K562 (cell line): Measurements from ENCODE around the gene ZSWIM7.

Experiments used
- BDP1 ChIP-seq: IDR thresholded peaks from 3 replicates; pipeline ENCODE4 v1.6.1; 2011; ENCODE audit not compliant: insufficient read length, insufficient read depth
- CBX1 ChIP-seq: sonication (generic); IDR thresholded peaks from 2 replicates; pipeline ENCODE4 v1.6.1; 2016; ENCODE audit warnings: antibody characterized with exemption, low read depth, mild to moderate bottlenecking
- HCFC1 ChIP-seq: IDR thresholded peaks from 2 replicates; pipeline ENCODE4 v1.6.1; 2012; ENCODE audit warnings: low read depth, low read length, improper control_type of control experiment
- MAFK ChIP-seq: IDR thresholded peaks from 2 replicates; pipeline ENCODE4 v1.6.1; 2011; ENCODE audit warnings: low read length, improper control_type of control experiment
- SIN3B ChIP-seq: fragments of 450-650 bp; IDR thresholded peaks from 2 replicates; pipeline ENCODE4 v1.6.1; 2017; ENCODE audit warnings: low read depth, mild to moderate bottlenecking, moderate library complexity
- SMC3 ChIP-seq: conservative IDR thresholded peaks from 2 replicates; pipeline ENCODE4 v1.6.1; 2011; ENCODE audit warnings: low read depth, low read length, improper control_type of control experiment; ENCODE audit not compliant: insufficient read depth
- TF ChIP-seq, protein P1 (sequence below): fragments of 450-650 bp; IDR thresholded peaks from 2 replicates; pipeline ENCODE4 v1.6.1; 2016; ENCODE audit warnings: mild to moderate bottlenecking, moderate library complexity
- TF ChIP-seq, protein P2 (sequence below): fragments of 450-650 bp; IDR thresholded peaks from 2 replicates; pipeline ENCODE4 v1.6.1; 2016; ENCODE audit warnings: low read depth
- TF ChIP-seq, protein P3 (sequence below), 3 experiments: IDR thresholded peaks in 2 of 3; conservative IDR thresholded peaks in 1 of 3; 2 replicates each; pipeline ENCODE4 v1.5.1; 2011 to 2012; ENCODE audit warnings: low read length in 3 of 3, mild to moderate bottlenecking in 3 of 3, control low read depth in 2 of 3, improper control_type of control experiment in 1 of 3, inconsistent platforms in 1 of 3, low read depth in 1 of 3, mixed read lengths in 1 of 3, moderate library complexity in 1 of 3; ENCODE audit not compliant: insufficient read depth in 2 of 3

DNA sequence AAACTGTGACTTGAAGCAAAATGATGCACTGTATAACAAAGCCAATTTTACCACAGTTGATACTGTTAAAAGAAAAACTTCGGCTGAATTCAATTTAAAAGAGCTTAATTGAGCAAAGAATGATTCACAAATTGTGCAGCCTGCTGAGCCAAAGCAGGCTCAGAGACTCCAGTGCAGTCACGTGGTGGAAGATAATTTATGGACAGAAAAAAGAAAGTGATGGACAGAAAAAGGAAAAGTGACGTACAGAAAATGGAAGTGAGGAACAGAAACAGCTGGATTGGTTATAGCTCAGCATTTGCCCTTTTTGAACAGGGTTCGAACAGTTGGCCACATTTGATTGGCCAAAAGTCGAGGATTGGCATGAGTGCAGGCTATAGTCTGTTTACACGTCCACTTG lies 25.7 kb downstream of the ZSWIM7 start:
- TF ChIP-seq HCFC1 (no peak), BDP1 (no peak), SMC3 (no peak), CBX1 (no peak), MAFK (no peak), SIN3B (no peak)
- TF ChIP-seq, protein P1, sequence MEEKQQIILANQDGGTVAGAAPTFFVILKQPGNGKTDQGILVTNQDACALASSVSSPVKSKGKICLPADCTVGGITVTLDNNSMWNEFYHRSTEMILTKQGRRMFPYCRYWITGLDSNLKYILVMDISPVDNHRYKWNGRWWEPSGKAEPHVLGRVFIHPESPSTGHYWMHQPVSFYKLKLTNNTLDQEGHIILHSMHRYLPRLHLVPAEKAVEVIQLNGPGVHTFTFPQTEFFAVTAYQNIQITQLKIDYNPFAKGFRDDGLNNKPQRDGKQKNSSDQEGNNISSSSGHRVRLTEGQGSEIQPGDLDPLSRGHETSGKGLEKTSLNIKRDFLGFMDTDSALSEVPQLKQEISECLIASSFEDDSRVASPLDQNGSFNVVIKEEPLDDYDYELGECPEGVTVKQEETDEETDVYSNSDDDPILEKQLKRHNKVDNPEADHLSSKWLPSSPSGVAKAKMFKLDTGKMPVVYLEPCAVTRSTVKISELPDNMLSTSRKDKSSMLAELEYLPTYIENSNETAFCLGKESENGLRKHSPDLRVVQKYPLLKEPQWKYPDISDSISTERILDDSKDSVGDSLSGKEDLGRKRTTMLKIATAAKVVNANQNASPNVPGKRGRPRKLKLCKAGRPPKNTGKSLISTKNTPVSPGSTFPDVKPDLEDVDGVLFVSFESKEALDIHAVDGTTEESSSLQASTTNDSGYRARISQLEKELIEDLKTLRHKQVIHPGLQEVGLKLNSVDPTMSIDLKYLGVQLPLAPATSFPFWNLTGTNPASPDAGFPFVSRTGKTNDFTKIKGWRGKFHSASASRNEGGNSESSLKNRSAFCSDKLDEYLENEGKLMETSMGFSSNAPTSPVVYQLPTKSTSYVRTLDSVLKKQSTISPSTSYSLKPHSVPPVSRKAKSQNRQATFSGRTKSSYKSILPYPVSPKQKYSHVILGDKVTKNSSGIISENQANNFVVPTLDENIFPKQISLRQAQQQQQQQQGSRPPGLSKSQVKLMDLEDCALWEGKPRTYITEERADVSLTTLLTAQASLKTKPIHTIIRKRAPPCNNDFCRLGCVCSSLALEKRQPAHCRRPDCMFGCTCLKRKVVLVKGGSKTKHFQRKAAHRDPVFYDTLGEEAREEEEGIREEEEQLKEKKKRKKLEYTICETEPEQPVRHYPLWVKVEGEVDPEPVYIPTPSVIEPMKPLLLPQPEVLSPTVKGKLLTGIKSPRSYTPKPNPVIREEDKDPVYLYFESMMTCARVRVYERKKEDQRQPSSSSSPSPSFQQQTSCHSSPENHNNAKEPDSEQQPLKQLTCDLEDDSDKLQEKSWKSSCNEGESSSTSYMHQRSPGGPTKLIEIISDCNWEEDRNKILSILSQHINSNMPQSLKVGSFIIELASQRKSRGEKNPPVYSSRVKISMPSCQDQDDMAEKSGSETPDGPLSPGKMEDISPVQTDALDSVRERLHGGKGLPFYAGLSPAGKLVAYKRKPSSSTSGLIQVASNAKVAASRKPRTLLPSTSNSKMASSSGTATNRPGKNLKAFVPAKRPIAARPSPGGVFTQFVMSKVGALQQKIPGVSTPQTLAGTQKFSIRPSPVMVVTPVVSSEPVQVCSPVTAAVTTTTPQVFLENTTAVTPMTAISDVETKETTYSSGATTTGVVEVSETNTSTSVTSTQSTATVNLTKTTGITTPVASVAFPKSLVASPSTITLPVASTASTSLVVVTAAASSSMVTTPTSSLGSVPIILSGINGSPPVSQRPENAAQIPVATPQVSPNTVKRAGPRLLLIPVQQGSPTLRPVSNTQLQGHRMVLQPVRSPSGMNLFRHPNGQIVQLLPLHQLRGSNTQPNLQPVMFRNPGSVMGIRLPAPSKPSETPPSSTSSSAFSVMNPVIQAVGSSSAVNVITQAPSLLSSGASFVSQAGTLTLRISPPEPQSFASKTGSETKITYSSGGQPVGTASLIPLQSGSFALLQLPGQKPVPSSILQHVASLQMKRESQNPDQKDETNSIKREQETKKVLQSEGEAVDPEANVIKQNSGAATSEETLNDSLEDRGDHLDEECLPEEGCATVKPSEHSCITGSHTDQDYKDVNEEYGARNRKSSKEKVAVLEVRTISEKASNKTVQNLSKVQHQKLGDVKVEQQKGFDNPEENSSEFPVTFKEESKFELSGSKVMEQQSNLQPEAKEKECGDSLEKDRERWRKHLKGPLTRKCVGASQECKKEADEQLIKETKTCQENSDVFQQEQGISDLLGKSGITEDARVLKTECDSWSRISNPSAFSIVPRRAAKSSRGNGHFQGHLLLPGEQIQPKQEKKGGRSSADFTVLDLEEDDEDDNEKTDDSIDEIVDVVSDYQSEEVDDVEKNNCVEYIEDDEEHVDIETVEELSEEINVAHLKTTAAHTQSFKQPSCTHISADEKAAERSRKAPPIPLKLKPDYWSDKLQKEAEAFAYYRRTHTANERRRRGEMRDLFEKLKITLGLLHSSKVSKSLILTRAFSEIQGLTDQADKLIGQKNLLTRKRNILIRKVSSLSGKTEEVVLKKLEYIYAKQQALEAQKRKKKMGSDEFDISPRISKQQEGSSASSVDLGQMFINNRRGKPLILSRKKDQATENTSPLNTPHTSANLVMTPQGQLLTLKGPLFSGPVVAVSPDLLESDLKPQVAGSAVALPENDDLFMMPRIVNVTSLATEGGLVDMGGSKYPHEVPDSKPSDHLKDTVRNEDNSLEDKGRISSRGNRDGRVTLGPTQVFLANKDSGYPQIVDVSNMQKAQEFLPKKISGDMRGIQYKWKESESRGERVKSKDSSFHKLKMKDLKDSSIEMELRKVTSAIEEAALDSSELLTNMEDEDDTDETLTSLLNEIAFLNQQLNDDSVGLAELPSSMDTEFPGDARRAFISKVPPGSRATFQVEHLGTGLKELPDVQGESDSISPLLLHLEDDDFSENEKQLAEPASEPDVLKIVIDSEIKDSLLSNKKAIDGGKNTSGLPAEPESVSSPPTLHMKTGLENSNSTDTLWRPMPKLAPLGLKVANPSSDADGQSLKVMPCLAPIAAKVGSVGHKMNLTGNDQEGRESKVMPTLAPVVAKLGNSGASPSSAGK, result no peak
- TF ChIP-seq, protein P2, sequence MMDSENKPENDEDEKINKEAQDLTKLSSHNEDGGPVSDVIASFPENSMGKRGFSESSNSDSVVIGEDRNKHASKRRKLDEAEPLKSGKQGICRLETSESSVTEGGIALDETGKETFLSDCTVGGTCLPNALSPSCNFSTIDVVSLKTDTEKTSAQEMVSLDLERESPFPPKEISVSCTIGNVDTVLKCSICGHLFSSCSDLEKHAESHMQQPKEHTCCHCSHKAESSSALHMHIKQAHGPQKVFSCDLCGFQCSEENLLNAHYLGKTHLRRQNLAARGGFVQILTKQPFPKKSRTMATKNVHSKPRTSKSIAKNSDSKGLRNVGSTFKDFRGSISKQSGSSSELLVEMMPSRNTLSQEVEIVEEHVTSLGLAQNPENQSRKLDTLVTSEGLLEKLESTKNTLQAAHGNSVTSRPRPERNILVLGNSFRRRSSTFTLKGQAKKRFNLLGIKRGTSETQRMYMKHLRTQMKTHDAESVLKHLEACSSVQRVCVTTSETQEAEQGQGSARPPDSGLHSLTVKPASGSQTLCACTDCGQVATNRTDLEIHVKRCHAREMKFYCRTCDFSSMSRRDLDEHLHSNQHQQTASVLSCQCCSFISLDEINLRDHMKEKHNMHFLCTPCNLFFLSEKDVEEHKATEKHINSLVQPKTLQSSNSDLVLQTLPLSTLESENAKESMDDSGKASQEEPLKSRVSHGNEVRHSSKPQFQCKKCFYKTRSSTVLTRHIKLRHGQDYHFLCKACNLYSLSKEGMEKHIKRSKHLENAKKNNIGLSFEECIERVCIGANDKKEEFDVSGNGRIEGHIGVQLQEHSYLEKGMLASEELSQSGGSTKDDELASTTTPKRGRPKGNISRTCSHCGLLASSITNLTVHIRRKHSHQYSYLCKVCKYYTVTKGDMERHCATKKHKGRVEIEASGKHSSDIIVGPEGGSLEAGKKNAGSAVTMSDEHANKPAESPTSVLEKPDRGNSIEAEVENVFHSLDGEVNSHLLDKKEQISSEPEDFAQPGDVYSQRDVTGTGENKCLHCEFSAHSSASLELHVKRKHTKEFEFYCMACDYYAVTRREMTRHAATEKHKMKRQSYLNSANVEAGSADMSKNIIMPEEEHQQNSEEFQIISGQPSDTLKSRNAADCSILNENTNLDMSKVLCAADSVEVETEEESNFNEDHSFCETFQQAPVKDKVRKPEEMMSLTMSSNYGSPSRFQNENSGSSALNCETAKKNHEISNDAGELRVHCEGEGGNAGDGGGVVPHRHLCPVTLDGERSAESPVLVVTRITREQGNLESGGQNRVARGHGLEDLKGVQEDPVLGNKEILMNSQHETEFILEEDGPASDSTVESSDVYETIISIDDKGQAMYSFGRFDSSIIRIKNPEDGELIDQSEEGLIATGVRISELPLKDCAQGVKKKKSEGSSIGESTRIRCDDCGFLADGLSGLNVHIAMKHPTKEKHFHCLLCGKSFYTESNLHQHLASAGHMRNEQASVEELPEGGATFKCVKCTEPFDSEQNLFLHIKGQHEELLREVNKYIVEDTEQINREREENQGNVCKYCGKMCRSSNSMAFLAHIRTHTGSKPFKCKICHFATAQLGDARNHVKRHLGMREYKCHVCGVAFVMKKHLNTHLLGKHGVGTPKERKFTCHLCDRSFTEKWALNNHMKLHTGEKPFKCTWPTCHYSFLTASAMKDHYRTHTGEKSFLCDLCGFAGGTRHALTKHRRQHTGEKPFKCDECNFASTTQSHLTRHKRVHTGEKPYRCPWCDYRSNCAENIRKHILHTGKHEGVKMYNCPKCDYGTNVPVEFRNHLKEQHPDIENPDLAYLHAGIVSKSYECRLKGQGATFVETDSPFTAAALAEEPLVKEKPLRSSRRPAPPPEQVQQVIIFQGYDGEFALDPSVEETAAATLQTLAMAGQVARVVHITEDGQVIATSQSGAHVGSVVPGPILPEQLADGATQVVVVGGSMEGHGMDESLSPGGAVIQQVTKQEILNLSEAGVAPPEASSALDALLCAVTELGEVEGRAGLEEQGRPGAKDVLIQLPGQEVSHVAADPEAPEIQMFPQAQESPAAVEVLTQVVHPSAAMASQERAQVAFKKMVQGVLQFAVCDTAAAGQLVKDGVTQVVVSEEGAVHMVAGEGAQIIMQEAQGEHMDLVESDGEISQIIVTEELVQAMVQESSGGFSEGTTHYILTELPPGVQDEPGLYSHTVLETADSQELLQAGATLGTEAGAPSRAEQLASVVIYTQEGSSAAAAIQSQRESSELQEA, result no peak
- TF ChIP-seq, protein P3, sequence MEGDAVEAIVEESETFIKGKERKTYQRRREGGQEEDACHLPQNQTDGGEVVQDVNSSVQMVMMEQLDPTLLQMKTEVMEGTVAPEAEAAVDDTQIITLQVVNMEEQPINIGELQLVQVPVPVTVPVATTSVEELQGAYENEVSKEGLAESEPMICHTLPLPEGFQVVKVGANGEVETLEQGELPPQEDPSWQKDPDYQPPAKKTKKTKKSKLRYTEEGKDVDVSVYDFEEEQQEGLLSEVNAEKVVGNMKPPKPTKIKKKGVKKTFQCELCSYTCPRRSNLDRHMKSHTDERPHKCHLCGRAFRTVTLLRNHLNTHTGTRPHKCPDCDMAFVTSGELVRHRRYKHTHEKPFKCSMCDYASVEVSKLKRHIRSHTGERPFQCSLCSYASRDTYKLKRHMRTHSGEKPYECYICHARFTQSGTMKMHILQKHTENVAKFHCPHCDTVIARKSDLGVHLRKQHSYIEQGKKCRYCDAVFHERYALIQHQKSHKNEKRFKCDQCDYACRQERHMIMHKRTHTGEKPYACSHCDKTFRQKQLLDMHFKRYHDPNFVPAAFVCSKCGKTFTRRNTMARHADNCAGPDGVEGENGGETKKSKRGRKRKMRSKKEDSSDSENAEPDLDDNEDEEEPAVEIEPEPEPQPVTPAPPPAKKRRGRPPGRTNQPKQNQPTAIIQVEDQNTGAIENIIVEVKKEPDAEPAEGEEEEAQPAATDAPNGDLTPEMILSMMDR (IDR thresholded peaks at IDR 0.05 in 2 of 3, conservative IDR thresholded peaks at IDR 0.05 in 1 of 3; ENCODE audit: insufficient read depth in 2 of 3, low read depth in 1 of 3, low read length in 3 of 3), result no peak
